Frontal cortex (tissue), 4 donors: ENCODE data around the gene TRIM21. TPM values are rescaled to one million over a fixed set of nuclear protein-coding genes. Genes with fewer than 3 reads are reported as not detected.
"Not testable (repeated sequence)": the region's sequence is repeated elsewhere in the genome, so short reads cannot be mapped to it uniquely, and the experiment has no call there.

Experiments used
- DNase-seq, 2 donors: peaks; one replicate each; pipeline ENCODE4 v3.0.0; 2012; ENCODE audit warnings: low spot score in 2 of 2
- FAIRE-seq: peaks from 2 replicates; lab custom pipeline; 2012; peaks lifted over from hg19 to GRCh38; lab: Jason Lieb, UNC
- total RNA-seq: library from RNA; depleted of rRNA; stranded (reverse); fragments of >200 nt; gene quantifications from one replicate; pipeline ENCODE4 v1.2.3, GENCODE V29; 2014
- donor health status: control.
- donor health status: control.
- donor health status: control.

TRIM21 gene
- 4.9 TPM for total RNA-seq

- FAIRE-seq, result no peak
- peak; percentile 6 to 51 for DNase-seq
These were observed at the start of gene TRIM21 for GRCh38 chr11:4393209-4393857. Gene TRIM21, minus strand, starts transcription at chr11:4393702. Its CDS starts 3,293 bp downstream, at chr11:4390409.

- FAIRE-seq, result no peak
These were observed 48.0 kb upstream of the TRIM21 start for GRCh38 chr11:4441515-4441914.

GRCh38 chr11:4436411-4436810 is 42.9 kb upstream of the TRIM21 start:
- no peak for DNase-seq
- no peak for FAIRE-seq

More at GRCh38 chr11:4441515-4441914, 48.0 kb upstream of the TRIM21 start:
- DNase-seq, result no peak

GRCh38 chr11:4433856-4434255 is 40.4 kb upstream of the TRIM21 start:
- DNase-seq, result no peak
- FAIRE-seq, result no peak

- DNase-seq (no peak), FAIRE-seq (no peak)
These were observed 36.5 kb upstream of the TRIM21 start for GRCh38 chr11:4430051-4430450.

- DNase-seq (no peak), FAIRE-seq (no peak)
These were observed 24.9 kb upstream of the TRIM21 start for GRCh38 chr11:4418403-4418802.

GRCh38 chr11:4416816-4417215 is 23.3 kb upstream of the TRIM21 start:
- DNase-seq (no peak), FAIRE-seq (no peak)

- no peak for DNase-seq
- FAIRE-seq, result no peak
These were observed 22.8 kb upstream of the TRIM21 start for GRCh38 chr11:4416306-4416705.

- not testable (repeated sequence) for DNase-seq, FAIRE-seq
These were observed 12.7 kb upstream of the TRIM21 start for GRCh38 chr11:4406206-4406605.

- FAIRE-seq (no peak), DNase-seq (no peak)
These were observed 339 bp upstream of the TRIM21 start for GRCh38 chr11:4393858-4394223.

GRCh38 chr11:4388221-4388620 is 5.3 kb downstream of the TRIM21 start:
- FAIRE-seq, result no peak
- no peak for DNase-seq

GRCh38 chr11:4385978-4386740 is 7.3 kb downstream of the TRIM21 start:
- DNase-seq, result no peak
- FAIRE-seq, result no peak

- DNase-seq (no peak), FAIRE-seq (no peak)
These were observed 11.6 kb downstream of the TRIM21 start for GRCh38 chr11:4381901-4382300.

- no peak for DNase-seq
- FAIRE-seq, result no peak
These were observed 17.9 kb downstream of the TRIM21 start for GRCh38 chr11:4375431-4376140.

- DNase-seq (no peak), FAIRE-seq (no peak)
These were observed 23.3 kb downstream of the TRIM21 start for GRCh38 chr11:4370166-4370565.

- FAIRE-seq, result no peak
- DNase-seq, result no peak
These were observed 25.2 kb downstream of the TRIM21 start, which contains the start of gene OR52B4 for GRCh38 chr11:4368286-4368685. Gene OR52B4, minus strand, starts transcription at chr11:4368386. Its CDS starts 91 bp downstream, at chr11:4368295.

- not testable (repeated sequence) for DNase-seq, FAIRE-seq
These were observed 45.4 kb downstream of the TRIM21 start for GRCh38 chr11:4348142-4348541.

GRCh38 chr11:4345366-4345765 is 48.1 kb downstream of the TRIM21 start:
- not testable (repeated sequence) for FAIRE-seq, DNase-seq
